HS-5 (cell line): ENCODE data around the gene DSC1.
"Not testable (repeated sequence)": the region's sequence is repeated elsewhere in the genome, so short reads cannot be mapped to it uniquely, and the experiment has no call there.

Experiments used
- DNase-seq: peaks from one replicate; pipeline ENCODE4 v3.0.0-alpha.2; 2012; ENCODE audit warnings: low read depth

DSC1 gene

DNA sequence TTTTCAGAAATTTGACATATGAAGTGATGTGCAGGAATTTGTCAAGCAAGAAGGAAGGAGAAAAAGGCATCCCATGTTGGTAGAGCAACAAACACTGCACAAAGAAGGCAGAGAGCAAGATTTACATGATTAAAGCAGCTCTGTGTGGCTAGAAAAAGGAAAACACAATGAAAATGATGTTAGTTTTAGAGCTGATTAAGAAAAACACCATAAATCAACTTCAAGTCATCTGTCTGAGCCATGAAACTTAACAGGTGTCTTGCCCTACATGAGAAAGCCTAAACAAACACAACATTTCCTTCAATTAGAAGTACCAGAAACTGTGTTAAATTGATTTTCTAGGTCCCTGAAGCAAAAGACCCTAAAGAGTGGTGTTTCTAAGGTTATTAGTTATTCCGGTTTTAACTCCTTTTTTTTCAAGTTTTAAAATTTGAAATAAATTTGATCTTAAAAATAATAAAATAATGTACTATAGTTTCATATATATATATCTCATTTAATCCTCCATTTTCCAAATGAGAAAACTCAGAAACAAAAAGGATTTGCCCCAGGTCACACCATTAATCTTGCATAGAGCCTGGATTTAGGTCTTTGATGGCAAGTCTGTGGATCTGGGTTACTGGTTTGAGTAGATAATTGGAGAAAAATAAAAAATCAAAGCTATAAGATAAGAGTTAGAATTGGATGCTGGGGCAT lies 8.6 kb upstream of the DSC1 start:
- DNase-seq, result no peak

DNA sequence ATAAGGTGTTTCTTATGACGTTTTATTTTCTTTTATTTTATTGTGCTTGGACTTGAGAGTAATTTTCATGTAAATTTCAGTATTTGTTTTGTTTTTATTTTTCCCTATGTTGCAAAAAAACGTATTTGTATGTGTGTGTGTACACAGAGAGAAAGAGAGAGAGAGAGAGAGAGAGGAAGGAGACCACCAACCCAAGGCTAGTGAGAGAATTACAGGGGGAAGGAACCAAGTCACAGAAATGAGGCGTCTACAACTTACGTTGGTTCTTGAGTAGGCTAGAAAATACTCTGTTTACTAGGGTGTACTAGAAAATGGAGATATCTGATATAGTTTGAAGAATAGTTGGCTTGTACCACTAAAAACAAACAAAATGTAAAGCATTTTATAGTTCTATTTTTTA lies 7.7 kb upstream of the DSC1 start:
- DNase-seq, result no peak

DNA sequence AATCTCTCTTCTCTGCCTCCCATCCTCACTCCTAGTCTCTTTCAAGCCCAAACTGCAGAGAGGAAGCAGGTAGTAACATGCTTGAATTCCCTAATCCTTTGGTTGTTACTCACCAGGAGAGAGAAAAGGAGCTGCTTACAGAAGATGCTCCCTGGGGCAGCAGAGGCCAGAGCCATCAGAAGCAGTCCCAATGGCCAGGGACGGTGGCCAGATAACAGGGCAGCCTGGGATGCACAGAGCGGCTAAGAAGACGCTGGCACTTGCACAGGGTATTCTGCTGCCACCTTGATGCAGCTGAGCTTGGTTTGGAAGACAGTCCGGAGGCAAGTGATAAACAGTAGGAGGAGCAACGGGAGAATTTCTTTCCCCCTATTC lies 250 bp downstream of the DSC1 start:
- no peak for DNase-seq

DNA sequence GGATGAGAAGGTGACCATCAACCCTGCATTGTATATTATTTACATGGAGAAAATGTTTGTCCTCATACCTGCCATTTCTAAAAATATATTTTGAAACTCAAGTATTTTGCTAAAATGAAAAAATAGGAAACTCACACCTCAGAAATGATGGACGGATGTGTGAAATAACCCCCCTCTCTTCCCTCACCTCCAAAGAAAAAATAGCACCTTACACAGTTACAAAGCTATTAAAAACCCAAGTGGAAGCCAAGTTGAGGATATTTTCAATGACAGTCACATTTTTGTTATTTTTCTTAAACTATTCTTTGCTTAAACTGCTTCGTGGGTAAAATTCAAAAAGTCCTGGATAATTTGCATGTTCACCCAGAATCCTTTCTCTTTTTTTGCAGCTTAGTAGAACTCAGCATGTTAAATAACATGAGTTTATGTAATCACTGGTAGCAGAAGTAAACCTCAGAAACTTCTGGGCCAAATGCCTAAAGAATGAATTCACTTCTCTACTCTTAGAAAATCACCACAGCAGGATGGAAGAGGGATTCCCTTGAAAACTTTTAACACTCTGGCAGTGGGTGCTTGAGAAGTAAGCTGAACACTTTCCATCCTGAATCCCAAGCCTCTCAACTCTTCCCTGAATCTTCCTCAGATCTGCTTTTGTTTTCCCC lies 768 bp downstream of the DSC1 start:
- no peak for DNase-seq

DNA sequence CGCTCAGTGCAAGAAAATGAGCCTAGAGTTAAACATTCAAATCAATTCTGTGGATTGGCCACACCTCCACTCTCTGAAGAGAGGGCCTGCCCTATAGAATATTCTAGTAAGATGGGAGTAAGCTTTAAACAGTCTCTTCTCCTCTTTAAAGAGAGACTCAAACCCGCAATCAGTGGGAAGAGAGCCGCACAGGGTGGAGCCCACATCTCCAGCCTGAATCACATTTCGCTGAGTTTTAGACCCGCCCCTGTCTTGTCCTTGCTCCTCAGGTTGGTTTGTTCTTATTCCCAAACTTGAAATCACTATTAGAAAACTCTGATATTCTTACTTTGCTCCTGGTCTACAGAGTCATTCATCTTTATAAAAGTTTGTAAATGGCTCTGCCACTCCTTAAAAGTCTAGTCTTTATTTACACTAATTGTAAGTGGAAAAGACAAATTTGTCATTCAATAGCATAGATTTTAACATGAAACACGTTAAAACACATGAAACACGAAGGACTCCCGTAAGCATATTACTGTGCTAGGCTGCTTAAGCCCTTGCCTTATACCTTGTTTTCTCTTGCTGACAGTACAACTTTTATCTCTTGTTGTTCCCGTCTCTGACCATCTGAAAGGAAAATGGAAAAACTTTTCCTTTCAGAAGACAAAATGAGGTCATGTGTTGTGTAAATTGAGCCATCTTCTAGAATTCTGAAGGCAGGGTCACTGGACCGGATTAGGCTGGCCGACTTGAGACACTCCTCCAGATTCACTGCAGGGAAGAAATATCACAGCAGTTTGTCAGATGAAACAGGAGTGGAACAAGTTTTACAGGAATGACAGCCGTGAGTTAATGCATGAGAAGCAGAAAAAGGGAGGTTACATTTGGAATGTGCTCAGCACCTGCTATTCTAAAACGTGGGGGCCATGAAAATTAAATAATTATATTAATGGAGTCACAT lies 5.6 kb downstream of the DSC1 start:
- no peak for DNase-seq

DNA sequence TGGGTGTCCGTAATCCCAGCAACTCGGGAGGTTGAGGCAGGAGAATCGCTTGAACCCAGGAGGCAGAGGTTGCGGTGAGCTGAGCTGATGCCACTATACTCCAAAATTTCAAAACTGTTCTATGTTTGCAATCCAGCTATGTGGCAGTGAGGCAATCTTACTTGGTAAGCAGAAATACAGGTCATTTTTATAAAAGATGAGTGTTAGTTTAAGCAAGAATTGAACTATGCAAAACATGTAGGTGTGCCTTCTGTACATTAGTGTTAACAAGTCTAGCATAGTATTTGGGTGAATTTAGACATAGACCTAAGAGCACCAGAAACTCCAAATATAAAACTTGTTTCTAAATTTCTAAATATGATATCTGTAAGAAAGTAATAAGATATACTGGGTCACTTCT lies 7.2 kb downstream of the DSC1 start:
- DNase-seq, result no peak

DNA sequence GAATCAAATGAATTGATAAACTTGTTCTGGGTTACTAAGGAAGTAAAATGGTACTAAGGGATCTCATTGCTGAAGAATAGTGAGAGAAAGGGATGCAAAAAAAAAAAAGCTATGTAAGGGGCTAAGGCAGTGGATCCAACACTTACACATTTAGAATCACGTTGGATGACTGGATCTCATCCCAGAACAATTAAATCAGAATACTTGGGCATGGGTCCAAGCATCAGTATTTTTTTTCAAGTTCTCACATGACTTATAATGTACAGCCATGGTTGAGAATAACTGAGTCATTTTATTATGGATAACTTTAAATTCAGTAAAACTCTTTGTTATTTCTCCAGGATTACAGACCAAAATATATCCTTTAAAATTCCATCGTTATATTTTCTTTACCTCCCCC lies 8.5 kb downstream of the DSC1 start:
- DNase-seq, result no peak

DNA sequence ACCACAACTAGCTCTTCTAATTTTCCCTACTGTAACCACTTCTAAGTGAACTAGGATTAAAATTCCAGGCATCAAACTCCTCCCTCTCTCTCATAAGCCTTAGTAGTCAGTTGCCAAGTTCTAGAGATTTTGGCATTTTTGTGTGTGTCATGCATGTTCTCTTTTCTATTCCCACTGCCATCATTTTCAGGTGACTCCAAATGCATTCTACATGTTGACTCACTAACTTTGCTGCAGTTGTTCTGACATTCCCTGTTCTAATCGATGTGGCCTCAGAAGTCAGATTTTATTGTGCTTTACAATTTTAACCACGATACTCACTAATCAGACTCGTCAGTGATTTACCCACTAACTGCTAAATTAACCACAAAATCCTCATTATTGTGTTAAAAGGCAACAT lies 13.3 kb downstream of the DSC1 start:
- no peak for DNase-seq

DNA sequence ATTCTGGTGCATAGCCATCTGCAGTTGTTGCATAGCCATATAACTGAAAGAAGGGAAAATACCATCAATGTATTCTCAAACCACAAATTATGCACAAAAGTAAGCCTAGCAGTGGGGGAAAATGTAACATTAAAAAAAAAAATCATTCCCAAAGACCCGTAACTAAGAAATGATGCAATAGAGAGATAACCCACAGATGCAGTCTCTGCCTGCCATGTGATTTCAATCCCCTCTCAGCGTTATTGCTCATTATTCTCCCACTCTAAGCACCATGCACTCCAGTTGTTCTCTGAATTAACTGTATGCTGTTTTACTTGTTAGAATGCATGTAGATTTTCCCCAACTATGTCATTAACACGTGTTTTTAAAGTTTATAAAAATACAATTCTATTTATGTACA lies 14.1 kb downstream of the DSC1 start:
- DNase-seq, result no peak

DNA sequence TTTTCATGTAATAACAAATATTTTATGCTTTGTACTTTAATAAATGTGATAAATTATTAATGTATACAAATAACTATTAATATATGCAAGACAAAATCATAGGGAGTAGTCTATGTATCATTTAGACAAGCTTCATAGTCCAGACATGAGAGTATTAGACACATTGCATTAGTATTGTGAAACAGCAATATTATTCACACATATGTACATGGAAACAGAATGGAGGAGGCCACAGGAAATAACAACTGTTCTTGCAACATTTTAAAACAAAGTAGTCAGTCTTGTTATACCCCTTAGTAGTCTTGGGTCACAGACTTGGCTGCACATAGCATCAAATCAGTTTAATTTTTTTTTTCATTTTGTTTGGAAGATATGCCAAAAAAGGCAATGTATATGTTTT lies 15.8 kb downstream of the DSC1 start:
- no peak for DNase-seq

DNA sequence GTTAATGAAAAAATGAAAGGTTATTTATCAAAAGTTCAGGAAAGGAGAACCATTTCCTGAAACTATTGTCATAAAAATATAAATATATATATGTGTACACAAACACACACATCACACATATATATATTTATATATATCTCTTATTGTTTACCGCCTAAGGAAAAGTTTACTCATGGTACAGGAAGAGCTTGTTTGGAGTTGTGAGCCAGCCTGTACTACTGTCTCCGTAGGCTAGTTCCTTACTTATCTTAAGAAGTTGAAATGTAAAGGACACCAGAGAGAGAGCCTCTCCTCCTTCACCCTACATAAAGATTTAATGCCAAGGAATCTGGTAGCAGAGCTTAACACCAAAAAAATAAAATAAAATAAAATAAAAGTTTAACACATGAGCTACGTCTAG lies 19.6 kb downstream of the DSC1 start:
- no peak for DNase-seq

DNA sequence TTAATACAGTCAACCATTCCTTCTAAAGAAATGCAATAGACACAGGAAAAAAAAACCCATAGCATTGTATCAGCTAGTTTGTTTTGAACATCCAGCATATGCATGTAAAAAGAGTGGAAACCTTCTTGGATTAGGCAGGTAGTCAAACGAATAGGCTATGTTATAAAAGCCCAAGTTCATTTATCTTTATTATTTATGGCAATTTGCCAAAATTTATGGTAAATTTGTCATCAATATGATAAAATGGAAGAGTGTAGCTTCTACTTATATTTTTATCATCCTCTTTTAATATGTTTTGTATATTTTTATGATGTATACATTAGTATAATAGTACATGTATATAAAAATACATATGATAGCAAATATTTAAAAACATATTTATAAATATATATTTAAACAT lies 23.9 kb downstream of the DSC1 start:
- DNase-seq, result no peak

DNA sequence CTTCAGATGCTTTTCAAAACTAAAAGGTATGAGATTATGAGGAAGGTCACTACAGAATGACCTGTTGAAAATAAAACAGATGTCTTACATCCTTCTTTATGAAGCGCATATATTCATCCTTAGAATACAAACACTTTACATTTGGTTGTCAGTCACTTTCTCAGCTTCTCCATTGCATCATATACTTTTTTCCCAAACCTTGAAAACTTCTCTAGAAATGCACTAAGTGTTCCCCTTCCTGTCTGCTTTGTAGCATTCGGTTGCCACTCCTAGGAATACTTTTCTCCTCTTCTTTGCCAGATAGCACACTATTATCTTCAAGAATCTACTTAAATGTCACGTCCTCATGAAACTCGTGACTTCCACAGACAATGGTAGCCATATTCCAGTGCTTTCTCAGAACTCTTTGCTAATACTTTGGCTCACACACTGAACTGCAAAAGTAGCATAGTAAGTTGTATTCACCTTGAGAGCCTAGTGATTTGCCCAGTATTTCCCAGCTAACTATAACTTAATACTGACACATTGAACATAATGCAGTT lies 27.6 kb downstream of the DSC1 start:
- DNase-seq, result no peak

DNA sequence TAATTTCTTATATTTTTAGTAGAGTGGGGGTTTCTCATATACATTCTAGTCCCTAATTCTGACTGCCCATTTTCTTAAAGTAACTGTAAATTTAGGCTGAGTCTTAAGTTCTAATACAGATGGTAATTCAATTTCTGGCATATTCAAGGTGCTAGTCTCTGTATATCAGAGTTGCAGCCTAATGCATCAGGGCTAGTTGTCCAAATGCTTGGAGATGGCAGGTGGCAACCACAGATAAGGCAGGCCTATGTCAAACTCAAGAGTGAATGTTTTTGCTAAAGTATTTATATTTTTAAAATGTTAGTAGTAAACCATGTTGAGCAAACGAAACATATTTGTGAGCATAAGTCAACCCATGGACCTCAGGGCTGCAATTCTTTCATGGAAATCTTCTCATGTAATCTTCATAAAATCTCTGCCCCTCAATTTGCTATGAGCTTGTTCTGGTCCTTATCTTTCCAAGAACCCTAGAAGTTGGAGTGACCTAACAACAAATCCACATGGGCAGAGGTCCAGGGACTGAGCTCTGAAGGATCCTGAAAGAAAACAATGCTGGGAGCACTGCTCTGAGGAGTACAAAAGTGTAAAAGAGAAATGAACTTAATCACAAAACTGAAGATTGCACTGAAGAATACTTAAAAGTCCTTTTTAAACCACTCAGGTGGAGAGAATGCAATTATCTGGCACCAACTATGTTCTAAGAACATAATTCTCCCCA lies 33.1 kb downstream of the DSC1 start:
- no peak for DNase-seq

DNA sequence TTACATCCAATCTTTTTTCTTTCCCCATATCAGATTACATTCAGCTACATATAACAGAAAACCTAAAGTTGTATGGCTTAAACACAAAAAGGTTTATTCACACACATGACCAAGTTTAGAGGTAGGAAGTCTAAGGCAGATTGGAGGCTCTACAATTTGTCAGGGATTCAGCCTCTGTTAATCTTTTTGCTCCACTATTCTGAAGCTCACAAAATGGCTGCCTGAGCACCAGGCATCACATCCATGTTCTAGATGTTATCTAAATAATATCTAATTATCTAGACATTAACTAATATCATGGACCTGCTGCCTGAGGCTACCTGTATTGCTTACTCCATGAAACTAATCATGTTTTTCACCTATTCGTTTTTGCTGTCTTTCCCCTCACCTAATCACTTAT lies 36.8 kb downstream of the DSC1 start:
- no peak for DNase-seq

DNA sequence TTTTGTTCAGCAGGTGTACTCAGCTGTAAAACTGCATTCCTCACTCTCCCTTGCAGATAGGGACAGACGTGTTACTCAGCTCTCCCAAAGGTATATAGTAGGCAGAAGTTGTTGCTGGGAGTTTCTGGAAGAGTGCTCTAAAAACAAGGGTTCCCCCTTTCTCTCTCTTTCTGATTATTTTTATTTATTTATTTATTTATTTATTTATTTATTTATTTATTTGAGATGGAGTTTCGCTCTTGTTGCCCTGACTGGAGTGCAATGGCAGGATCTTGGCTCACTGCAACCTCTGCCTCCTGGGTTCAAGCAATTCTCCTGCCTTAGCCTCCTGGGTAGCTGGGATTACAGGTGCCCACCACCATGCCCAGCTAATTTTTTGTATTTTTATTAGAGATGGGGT lies 39.5 kb downstream of the DSC1 start:
- DNase-seq, result not testable (repeated sequence)

DNA sequence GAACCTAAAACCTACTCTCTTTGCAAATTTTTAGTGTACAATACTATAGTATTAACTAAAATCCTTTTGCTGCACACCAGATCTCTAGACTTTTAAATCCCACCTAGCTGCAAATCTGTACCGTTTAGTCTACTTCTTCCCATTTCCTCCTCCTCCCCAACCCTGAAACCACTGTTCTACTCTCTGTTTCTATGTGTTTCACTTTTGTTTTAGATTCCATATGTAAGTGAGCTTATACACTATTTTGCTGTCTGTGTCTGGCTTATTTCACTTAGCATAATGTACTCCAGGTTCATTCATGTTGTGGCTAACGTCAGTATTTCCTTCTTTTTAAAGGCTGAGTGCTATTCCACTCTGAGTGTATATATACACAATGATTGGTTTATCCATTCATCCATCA lies 42.1 kb downstream of the DSC1 start:
- no peak for DNase-seq

DNA sequence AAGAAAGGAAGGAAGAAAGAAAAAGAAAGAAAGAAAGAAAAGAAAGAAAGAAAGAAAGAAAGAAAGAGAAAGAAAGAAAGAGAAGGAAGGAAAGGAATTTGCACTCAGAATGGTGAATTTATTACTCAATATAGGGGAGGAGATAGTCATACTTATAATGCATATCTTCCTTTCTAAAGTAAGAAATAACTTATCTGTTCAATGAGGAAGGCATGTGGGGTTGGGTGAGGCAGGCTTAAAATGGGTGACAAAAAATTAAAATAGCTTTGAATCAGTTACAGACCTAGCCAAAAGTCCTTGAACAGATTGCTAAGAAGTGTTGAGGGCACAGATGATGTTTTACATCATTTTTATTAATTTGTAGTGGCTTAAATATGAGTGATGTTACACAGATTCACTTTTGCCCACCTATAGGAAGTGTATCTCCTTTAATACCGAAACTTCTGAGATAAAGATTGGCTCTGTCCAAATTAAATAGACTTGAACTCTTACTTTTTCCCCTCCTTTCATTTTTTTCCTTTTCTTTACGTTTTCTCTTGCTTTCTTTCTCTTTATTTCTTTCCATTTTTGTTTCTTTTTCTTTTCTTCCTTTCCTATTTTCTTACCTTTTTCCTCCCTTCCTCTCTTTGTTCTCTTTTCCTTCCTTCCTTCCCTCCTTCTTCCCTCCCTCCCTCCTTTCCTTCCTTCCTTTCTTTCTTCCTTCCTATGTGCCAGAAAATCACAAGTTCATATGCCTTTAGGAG lies 45.6 kb downstream of the DSC1 start:
- DNase-seq, result no peak

DNA sequence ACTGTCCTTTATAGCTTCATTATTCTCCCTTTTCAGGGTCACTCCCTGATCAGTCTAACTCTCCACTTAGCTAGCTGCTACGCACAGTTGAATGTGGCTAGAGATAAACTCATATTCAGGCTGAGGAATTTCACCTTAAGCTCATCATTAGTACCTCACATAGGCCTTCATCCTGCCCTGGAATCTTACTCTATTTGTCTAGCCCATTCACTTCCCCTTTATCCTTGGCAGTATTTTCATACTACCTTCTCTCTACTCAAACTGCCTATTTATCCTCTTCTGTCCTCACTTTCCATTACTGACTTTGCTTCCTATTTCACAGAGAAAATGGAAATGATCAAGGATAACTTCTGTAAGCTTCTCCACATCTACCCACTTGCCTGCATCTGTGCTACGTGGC lies 49.9 kb downstream of the DSC1 start:
- no peak for DNase-seq

DNA sequence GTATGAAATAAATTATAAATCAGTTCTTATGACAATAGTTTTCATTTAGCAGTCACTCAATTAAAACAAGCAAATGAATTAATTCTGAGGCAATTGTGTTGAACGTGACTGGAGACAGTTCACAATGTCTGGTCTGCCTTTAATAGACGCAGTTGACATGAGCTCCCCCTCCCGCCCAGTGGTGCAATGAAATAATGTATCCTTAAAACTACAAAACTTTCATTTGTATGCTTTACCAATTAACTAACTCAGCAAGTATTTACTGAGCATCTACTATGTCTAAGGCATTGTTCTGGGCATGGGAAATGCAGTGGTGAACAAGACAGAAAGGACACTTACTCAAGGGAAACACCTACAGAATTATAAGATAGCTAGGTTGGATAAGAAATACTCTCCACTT lies 56.9 kb downstream of the DSC1 start:
- no peak for DNase-seq

DNA sequence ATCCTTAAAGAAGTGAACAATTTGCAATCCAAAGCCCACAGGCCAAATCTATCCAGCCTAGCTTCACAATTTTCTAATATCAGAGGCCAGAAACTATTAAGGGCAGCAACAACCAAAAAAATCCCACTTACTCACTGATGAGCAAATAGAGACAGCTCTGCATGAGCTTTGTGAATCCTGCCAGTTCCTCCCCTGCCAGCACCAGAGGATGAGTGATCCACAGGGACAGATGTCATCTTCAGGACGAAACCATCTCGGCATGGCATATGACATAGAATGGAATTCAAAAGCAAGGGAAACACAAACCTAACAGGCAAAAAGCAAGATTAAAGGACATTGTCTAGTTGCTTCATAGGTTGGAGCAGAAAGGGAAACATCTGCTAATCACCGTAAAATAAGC lies 58.2 kb downstream of the DSC1 start:
- DNase-seq, result no peak

DNA sequence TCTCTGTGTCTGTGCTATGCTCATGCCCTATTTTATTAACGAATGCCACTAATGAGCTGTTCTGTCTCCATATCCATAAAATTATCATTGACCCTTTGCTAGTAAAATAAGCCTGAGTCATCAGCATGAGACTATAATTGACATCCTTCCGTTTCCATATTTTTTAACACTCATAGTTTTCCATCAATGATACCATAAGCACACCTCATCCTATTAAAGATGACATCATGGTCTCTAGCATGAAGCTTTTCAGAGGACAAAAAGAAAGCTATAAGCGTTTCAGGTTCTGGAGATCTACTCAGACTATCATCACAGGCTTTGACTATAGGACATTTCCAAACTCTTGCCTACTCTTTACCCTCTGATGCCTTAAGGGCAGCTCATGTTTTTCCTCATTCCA lies 59.2 kb downstream of the DSC1 start:
- DNase-seq, result no peak
